Activated T-cell treated with anti-CD3 and anti-CD28 coated beads for 48 hours (primary cell): ENCODE data around the gene HOXD11.

Source experiments
- DNase-seq: peaks from one replicate; pipeline ENCODE4 v3.0.0-alpha.2; 2020; ENCODE audit warnings: low read depth

HOXD11 gene

GRCh38 chr2:176150584-176151441 is 43.7 kb downstream of the HOXD11 start:
- DNase-seq: no peak

DNA sequence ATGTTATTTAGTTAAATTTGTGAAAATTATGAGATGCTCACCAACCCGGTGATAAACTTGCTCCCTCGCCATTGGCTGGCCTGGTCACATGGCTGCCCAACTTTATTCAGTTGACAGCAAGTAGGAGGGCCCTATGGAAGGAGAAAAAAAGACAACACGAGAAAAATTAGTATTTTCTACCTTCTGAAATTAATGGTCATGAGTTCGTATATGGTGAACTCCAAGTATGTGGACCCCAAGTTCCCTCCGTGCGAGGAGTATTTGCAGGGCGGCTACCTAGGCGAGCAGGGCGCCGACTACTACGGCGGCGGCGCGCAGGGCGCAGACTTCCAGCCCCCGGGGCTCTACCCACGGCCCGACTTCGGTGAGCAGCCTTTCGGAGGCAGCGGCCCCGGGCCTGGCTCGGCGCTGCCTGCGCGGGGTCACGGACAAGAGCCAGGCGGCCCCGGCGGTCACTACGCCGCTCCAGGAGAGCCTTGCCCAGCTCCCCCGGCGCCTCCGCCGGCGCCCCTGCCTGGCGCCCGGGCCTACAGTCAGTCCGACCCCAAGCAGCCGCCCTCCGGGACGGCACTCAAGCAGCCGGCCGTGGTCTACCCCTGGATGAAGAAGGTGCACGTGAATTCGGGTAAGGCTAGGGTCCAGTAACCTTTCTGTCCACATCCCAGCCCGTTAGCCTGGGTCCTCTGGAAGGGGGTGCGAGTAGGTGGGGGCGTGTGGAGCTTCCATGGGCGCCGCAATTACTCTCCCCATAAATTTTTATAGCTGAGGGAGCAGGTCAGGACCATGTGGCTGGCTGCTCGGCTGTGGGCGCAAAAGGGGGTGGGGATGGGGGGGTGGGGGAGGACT is 44.6 kb downstream of the HOXD11 start, which contains the start of gene HOXD4:
HOXD4 (plus strand) TSS at position 109 of the 846 bp plus-strand sequence; CDS start at position 193, 84 bp downstream.
- no peak for DNase-seq

- DNase-seq: no peak
Observed at GRCh38 chr2:176152350-176153181, 45.5 kb downstream of the HOXD11 start.

- no peak for DNase-seq
Observed at GRCh38 chr2:176154576-176155252, 47.6 kb downstream of the HOXD11 start.

GRCh38 chr2:176155356-176156044 is 48.4 kb downstream of the HOXD11 start:
- no peak for DNase-seq

GRCh38 chr2:176156301-176156806 is 49.3 kb downstream of the HOXD11 start:
- no peak for DNase-seq

GRCh38 chr2:176156807-176157498 is 49.9 kb downstream of the HOXD11 start, which contains the start of gene HOXD3:
Gene HOXD3, plus strand, starts transcription at chr2:176157307. Its CDS starts 11,808 bp downstream, at chr2:176169115.
- DNase-seq: no peak

GRCh38 chr2:176157499-176158185 is 50.6 kb downstream of the HOXD11 start:
- DNase-seq: no peak

GRCh38 chr2:176158186-176158591 is 51.1 kb downstream of the HOXD11 start:
- no peak for DNase-seq

DNA sequence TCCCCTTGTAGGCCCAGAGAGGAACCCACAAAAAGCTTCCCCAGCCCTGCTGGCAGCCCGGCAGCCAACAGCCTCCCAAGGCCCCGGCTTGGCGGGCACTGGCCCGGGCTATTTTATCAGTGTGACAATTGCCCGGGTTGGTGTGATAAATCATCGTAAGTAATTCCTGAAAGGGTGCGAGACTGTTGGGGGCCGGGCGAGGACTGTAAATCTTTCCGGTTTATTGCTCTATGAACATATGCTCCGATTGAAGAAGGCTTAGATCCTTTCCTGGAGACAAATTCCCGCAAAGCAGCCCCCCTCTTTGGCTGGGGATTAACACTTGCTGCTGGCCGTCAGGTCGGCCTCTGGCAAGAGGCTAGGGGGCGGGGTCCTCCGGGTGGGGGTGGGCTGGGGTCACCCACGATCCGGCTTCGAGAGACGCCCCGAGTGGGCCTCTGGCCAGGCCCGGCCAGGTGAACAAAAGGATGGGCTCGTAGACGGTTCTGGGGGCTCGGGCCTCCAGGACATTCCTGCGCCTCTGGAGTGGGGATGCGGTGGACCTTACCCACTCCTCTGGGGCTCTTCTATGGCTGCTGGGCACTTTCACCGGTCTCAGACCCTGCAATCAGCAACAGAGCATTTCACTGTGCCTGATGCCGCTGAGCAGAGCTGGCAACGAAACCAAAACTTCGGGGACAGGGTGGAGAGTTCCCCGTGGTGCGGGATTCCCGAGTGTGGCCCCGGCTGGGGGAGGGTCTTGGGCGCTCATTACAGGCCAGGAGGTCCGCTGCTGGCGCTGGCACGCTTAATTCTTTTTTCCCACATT is 52.0 kb downstream of the HOXD11 start:
- DNase-seq: no peak
